ENCODE data around the gene LOXL3.

GRCh38 chr2:74502147-74502719 lies 51.5 kb downstream of the LOXL3 start:
- TF ChIP-seq CTCF (IDR thresholded peaks at IDR 0.05) (no peak), FOXJ3 (CRISPR knock-in tag; IDR thresholded peaks at IDR 0.05) (no peak), TCF12 (IDR thresholded peaks at IDR 0.05) (no peak), JUND (IDR thresholded peaks at IDR 0.05) (no peak), SMC3 (IDR thresholded peaks at IDR 0.05; ENCODE audit: low read depth, low read length) (no peak), EP300 (IDR thresholded peaks at IDR 0.05; ENCODE audit: borderline replicate concordance in 1 of 2, low read depth in 1 of 2, low read length in 1 of 2) (no peak), PBX3 (IDR thresholded peaks at IDR 0.05) (no peak), RAD21 (IDR thresholded peaks at IDR 0.05; ENCODE audit: low read length) (no peak)
